Stimulated activated CD8-positive, alpha-beta memory T cell treated with anti-CD3 and anti-CD28 coated beads, Interleukin-4, amount 100 ng/mL, for 4 hours (primary cell): ENCODE results near the gene POLG.
"Not testable (repeated sequence)": the region's sequence is repeated elsewhere in the genome, so short reads cannot be mapped to it uniquely, and the experiment has no call there.

Source experiments
- DNase-seq, 2 donors: peaks; one replicate each; pipeline ENCODE4 v3.0.0-alpha.2; 2020; ENCODE audit warnings: low read depth in 2 of 2, low spot score in 1 of 2

POLG gene

GRCh38 chr15:89283201-89283600, 51.4 kb downstream of the POLG start:
- DNase-seq = no peak

DNA sequence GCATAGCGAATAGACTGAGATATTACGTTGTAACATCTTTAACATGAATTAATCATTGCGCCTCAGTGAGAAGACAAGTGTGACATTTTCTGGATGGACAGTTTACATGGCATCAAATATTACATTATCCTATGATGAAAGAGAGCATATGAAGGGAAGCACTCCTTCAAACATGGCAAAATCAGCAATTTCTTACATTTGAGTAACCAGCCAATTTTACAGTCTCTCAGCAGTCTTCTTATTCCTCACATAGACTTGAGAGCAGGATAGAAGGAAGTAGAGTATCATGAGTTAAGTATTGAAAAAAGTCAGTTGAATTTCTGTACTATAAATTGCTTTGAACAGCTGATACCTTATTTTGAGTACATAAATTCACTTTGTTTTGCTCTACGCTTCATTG, 52.0 kb downstream of the POLG start:
- no peak for DNase-seq

GRCh38 chr15:89278307-89278706, 56.3 kb downstream of the POLG start:
- DNase-seq = no peak

DNA sequence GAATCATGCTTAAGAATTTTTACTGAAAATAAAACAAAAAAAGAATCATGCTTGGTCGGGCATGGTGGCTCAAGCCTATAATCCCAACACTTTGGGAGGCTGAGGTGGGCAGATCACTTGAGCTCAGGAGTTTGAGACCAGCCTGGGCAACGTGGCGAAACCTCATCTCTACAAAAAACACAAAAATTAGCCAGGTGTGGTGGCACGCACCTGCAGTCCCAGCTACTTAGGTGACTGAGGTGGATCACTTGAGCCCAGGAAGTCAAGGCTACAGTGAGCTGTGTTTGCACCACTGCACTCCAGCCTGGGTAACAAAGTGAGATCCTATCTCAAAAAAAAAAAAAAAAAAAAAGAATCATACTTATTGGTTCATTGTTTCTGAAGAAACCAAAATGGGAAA, 57.3 kb downstream of the POLG start:
- DNase-seq = not testable (repeated sequence)
